ENCODE results near the gene CRB3.

GRCh38 chr19:6443986-6444385, 20.1 kb upstream of the CRB3 start:
- TF ChIP-seq CTCF (optimal IDR thresholded peaks at IDR 0.05 in 1 of 3, IDR thresholded peaks at IDR 0.05 in 1 of 3, conservative IDR thresholded peaks at IDR 0.05 in 1 of 3; ENCODE audit: extremely low read depth in 1 of 3, insufficient read depth in 2 of 3, low read length in 3 of 3) (no peak), EZH2 (IDR thresholded peaks at IDR 0.05; ENCODE audit: low read length) (no peak)
